ENCODE measurements around the gene PTTG1IP.

DNA sequence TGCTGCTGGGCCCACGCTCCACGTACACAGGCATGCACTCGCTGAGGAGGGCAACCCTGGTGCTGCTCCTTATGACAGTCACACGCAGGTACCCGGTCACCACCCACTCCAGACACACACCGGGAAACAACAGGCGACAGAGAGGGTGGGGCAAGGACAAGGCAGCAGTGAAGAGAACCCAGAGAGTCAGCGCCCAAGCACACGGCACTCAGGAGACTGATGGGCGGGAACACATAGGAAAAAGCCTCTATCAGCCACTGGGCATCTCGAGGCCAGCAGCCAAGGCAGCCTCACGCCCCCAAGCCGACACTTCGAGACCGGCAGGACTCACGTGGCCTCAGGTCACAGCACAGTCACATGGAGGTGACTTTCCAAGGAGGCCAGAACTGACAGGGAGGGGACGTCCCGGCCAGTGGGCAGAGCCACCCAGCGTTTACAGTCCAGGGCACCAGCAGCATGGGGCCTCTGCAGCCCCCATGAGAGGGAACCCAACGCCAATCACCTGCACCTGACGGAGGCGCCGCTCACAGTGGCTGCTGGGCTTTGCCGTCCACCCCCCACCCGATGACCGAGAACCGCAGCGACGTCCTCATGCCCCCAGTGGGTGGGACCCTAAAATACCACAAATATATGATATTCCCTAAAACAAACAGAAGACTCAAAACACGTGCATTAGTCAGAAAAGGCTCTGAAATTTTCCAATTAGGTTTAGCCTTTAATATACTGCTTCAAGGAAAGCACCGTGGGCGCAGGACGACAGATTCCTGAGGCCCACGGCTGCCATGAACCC, 19.7 kb downstream of the PTTG1IP start:
- TF ChIP-seq, protein P1, sequence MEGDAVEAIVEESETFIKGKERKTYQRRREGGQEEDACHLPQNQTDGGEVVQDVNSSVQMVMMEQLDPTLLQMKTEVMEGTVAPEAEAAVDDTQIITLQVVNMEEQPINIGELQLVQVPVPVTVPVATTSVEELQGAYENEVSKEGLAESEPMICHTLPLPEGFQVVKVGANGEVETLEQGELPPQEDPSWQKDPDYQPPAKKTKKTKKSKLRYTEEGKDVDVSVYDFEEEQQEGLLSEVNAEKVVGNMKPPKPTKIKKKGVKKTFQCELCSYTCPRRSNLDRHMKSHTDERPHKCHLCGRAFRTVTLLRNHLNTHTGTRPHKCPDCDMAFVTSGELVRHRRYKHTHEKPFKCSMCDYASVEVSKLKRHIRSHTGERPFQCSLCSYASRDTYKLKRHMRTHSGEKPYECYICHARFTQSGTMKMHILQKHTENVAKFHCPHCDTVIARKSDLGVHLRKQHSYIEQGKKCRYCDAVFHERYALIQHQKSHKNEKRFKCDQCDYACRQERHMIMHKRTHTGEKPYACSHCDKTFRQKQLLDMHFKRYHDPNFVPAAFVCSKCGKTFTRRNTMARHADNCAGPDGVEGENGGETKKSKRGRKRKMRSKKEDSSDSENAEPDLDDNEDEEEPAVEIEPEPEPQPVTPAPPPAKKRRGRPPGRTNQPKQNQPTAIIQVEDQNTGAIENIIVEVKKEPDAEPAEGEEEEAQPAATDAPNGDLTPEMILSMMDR (IDR thresholded peaks at IDR 0.05): no peak
- no peak for TF ChIP-seq POLR2A (IDR thresholded peaks at IDR 0.05)
